Activated CD4-positive, alpha-beta T cell treated with anti-CD3 and anti-CD28 coated beads, Interleukin-2, Interleukin-6, amounts not matched to agents 100 ng/mL and 50 ng/mL, durations not matched to agents 16 hours and 8 hours (primary cell): ENCODE measurements around the gene CRCP.
"Not testable (repeated sequence)": the region's sequence is repeated elsewhere in the genome, so short reads cannot be mapped to it uniquely, and the experiment has no call there.

Source experiments
- DNase-seq: peaks from one replicate; pipeline ENCODE4 v3.0.0-alpha.2; 2020

The CRCP gene

DNA sequence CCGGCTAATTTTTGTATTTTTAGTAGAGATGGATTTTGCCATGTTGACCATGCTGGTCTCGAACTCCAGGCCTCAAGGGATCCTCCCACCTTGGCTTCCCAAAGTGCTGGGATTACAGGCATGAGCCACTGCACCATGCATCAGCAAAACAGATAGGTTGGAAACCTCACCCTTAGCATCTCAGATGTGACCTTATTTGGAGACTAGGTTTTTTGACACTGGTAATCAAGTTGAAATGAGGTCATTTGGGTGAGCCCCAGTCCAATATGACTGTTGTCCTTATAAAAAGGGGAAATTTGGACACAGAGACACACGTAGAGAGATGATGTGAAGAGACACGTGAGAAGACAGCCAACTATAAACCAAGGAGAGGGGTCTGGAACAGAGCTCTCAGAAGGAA lies 48.0 kb downstream of the CRCP start:
- DNase-seq: no peak

DNA sequence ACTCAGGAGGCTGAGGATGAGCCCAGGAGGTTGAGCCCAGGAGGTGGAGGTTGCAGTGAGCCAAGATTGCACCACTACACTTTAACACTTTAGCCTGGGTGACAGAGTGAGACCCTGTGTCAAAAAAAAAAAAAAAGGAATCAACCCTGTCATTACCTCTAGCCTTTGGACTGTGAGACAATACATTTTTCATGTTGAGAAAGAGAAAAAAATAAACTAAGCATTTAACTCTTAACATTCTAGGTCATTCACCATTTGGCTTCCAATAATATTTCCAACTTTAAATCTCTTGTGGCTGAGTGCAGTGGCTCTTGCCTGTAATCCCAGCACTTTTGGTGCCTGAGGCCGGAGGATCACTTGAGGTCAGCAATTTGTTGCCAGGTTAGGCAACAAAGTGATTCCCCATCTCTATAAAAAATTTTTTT lies 48.6 kb downstream of the CRCP start:
- no peak for DNase-seq

DNA sequence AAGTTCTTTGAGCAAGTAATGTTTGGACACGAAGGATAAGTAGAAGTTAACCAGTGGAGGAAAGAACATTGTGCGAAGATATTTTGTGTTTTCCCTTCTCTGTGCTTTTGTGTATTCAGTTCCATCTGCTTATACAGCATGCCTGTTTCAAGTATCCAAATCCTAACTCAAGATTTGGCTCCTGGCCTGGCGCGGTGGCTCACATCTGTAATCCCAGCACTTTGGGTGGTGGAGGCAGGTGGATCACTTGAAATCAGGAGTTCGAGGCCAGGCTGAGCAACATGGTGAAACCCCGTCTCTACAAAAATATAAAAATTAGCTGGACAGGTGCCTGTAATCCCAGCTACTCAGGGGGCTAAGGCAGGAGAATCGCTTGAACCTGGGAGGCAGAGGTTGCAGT lies 49.7 kb downstream of the CRCP start:
- DNase-seq: no peak

DNA sequence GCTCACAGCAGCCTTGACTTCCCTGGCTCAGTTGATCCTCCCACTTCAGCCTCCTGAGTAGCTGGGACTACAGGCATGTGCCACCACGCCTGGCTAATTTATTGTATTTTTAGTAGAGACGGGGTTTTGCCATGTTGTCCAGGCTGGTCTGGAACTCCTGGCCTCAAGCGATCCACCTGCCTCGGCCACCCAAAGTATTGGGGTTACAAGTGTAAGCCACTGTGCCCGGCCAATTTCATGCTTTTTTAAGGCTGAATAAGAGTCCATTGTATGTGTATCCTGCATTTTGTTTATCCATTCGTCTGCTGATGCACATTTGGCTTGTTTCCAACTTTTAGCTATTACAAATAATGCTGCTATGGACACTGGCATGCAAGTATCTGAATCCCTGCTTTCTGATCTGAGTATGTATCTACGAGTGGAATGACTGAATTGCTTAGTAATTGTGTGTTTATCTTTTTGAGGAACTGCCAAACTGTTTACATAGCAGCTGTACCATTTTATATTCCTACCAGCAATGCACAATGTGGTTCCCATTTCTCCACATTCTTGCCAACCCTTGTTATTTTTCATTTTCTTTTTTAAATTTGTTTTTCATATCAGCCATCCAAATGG lies 53.2 kb downstream of the CRCP start:
- DNase-seq: no peak

DNA sequence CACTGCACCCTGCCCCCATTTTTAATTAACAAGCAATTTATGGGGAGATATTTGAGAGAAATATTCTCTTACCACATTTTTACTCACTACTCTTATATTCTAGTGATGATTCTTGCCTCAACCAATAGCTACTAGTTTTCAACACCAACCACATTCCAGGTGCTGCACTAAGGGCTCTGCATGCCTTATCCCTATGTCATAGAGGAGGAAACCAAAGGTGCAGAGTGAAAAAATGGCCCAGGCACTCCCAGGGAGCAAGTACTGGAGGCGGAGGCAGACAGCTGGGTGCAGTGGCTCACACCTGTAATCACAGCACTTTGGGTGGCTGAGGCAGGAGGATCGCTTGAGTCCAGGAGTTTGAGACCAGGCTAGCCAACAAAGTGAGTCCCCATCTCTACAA lies 55.0 kb downstream of the CRCP start:
- no peak for DNase-seq

DNA sequence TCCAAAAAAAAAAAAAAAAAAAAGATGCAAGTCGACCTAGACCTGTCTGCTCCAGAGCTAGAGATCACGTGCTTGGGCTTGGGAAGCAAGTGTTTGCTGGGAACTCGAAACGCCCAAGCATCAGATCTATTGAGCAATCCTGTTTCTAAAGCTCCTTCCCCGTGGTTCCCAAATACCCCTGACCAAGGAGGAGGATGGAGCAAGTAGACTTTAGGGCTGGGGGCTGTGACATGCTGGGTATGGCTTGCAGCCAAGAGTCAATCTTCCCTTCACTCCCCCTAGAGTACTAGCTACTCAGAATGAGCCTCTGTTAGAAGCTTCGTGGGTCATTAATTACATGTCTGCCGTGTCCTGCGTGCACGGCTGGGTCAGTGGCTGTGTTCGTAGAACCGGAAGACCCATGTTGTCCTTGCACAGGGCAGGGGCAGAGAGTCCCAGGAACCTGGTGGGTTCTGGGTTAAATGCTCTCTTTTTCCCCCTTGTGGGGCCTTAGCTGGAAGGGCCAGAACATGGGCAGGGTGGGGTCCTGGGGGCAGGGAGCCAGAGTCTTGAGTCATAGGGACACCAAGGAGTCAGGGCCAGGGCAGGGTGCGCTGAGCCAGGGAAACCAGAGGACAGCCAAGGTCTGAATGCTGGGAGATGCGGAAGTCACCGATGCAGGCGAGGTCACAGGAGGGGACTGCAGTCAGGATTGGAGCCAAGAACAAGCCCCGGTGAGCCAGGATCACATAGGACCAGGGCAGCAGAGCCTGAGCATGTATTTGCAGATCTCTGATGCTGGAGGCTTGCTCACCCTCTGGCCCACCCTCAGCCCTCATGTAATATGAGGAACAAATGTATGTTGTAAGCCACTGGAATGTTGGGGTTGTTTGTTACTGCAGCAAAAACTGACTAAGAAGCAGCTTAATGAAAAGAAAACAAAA lies 55.9 kb downstream of the CRCP start:
- no peak for DNase-seq

DNA sequence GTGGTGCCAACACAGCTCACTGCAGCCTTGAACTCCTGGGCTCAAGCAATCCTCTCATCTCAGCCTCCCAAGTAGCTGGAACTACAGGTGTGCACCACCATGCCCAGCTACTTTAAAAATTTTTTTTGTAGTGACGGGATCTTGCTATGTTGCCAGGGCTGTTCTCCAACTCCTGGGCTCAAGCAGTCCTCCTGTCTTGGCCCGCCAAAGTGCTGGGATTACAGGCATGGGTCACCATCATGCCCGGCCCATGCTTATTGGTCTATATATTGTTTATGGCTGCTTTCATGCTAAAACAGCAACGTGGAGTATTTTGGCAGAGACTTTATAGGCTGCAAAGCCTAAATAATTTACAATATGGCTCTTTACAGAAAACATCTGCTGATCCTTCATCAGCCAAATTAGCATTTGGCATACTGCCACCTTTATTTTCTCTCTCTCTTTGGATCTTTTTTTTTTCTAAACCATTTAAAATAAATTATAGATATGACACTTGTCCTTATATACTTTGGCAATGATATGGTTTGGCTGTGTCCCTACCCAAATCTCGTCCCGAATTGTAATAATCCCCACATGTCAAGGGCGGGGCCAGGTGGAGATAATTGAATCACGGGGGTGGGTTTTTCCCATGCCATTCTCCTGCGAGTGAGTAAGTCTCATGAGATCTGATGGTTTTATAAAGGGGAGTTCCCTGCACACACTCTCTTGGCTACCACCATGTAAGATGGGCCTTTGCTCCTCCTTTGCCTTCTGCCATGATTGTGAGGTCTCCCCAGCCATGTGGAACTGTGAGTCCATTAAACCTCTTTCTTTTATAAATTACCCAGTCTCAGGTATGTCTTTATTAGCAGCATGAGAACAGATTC lies 58.1 kb downstream of the CRCP start:
- DNase-seq: not testable (repeated sequence)

DNA sequence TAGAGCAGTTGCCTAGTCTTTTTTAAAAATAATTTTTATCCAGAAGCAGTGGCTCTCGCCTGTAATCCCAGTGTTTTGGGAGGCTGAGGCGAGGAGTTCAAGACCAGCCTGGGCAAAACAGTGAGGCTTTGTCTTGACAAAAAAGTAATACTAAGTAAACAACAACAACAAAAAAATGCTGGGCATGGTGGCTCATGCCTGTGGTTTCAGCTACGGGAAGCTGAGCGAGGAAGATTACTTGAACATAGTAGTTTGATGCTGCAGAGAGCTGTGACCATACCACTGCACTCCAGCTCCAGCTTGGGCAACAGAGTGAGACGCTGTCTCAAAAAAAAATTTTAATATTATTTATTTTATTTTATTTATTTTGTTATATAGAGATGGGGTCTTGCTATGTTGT lies 59.2 kb downstream of the CRCP start:
- DNase-seq: no peak

DNA sequence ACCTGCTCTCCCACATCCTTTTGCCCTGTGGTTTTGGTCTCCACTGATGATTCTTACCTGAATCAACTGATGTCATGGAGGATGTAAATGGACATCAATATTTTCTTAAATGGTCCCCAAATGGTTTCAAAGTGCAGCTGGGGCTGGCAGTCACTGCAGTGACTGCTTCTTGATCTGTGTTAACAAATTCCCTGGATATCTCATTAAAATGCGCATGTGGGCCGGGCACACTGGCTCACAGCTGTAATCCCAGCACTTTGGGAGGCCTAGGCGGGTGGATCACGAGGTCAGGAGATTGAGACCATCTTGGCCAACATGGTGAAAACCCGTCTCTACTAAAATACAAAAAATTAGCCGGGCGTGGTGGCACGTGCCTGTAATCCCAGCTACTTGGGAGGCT lies 60.4 kb downstream of the CRCP start:
- not testable (repeated sequence) for DNase-seq

DNA sequence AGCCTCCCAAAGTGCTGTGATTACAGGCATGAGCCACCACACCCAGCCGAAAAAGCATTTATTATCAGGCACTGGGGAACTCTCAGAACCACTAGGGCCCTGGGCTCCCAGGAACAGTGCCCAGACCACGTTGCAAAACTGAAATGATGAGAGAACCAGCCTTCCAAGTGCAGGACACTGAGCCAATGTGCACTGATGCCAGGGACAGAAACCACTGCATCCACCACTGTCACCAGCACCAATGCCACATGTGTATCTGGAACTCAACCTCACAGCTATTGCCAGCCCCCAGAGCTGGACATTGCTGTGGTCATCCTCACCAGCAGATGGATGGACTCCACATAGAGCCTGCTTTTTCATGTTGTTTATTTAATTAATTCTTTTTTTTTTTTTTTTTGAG lies 62.3 kb downstream of the CRCP start:
- DNase-seq: no peak

DNA sequence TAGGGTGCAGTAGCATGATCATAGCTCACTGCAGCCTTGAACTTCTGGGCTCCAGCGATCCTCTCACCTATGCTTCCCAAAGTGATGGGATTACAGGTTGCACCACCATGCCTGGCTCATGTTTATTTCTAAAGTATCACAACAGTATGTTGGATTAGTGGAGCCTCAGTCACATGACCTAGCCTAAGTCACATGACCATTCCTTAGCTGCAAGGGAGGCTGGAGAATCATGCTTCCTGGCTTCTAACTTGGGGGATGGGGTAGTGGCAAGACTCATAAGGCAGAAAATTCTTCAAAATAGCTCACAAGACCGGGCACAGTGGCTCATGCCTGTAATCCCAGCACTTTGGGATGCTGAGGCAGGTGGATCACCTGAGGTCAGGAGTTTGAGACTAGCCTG lies 63.6 kb downstream of the CRCP start:
- DNase-seq: no peak

DNA sequence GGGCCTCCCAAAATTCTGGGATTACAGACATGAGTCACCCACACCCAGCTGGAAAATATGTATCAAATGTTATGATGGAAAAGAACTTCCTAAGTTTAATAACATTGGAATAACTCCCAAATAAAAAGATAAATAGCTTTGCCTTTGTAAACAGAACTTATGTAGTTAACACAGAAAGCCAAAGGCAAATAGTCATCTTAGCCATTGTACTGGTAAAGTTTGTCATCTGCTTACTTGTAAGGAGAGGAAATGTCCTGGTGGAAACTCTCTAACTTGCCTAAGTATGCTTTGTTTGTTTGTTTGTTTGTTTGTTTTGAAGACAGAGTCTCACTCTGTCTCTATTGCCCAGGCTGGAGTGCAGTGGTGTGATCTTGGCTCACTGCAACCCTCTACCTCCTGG lies 66.7 kb downstream of the CRCP start:
- DNase-seq: no peak

DNA sequence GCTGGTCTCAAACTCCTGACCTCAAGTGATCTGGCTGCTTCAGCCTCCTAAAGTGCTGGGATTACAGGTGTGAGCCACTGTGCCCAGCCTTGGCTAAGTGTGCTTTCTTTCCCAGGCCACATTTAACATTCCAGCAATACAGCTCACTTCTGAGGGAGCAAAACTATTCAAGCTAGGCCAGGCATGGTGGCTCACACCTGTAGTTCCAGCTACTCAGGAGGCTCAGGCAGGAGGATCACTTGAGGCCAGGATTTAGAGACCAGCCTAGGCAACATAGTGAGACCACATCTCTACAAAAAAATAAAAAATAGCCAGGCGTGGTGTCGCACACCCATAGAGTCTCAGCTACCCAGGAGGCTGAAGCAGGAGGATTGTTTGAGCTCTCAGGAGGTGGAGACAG lies 67.2 kb downstream of the CRCP start:
- DNase-seq: no peak

DNA sequence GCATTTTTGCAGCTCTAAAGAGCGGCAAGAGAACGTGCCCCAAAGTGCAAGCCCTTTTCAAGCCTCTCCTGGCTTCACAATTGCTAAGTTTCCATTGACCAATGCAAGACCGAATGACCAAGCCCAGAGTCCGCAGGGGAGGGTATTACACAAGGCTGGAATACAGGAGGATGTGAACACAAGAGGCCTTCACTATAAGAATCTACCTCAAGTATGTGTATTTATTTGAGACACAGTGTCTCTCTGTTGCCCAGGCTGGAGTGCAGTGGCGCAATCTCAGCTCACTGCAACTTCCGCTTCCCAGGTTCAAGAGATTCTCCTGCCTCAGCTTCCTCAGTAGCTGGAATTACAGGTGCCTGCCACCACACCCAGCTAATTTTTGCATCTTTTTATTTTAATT lies 68.3 kb downstream of the CRCP start:
- DNase-seq: no peak

DNA sequence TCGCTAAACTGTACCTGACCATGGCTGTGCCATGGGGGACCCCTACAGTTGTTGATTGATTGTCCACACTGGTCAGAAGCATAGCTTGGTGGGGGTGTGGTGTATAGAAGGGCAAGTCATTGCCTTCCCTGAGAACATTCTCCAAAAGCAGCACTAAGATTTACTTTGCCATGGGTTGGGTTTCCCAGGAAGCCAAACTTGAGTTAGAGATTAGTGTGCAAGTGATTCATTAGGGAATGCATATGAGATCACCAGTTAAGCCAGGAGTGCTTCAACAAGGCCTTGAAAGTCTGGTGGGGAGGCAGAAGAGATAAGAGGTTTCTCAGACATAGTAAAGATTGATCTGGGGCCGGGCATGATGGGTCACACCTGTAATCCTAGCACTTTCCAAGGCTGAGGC lies 69.1 kb downstream of the CRCP start:
- DNase-seq: no peak

DNA sequence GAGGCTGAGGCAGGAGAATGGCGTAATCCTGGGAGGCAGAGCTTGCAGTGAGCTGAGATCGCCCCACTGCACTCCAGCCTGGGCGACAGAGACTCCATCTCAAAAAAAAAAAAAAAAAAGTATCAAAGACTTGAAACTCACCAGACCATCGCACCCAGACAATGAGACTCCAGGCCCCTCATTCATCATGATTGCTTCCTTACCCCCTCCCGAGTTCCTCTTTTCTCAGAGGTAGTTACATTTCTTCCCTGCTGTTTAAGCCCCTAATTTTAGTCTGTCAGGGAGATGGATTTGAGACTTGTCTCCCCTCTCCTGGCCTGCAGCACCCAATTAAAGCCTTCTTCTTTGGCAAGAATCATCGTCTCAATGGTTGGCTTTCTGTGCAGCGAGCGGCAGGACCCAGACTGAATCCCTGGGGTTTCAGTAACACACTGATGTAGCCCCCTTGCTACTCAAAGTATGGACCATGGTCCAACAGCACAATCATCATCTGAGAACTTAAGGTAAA lies 71.1 kb downstream of the CRCP start:
- DNase-seq: no peak

DNA sequence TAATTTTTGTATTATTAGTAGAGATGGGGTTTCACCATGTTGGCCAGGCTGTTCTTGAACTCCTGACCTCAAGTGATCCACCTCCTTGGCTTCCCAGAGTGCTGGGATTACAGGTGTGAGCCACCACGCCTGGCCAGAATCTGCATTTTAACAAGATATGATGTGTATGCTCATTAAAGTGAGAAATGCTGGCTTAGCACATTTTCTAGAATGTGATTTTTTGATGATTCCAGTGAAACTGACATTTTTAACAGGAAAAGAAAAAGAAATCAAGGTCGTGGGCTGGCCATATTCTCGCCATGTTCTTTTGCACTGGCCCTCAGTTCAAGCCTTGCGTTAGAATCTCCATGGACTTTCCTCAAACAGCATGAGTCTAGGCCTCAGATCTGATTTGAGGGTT lies 72.3 kb downstream of the CRCP start:
- no peak for DNase-seq

DNA sequence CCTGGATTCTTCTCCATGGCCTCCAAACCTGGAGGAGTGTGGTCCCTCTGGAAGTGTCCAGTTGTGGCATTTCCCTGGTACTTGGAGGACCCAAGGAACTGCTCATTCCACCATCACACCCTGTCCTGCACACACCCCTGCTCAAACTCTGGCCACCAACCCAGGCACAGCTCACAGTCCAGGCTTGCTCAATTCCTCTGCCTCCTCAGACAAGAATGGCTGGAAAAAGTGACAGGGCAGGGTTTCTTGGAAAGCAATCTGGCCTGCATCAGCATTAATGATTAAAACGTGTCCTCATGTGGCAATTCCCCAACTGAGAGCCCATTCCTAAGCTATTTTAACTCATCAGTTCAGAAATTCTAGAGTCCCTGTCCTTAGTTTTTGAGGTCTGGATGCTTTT lies 73.3 kb downstream of the CRCP start:
- no peak for DNase-seq

DNA sequence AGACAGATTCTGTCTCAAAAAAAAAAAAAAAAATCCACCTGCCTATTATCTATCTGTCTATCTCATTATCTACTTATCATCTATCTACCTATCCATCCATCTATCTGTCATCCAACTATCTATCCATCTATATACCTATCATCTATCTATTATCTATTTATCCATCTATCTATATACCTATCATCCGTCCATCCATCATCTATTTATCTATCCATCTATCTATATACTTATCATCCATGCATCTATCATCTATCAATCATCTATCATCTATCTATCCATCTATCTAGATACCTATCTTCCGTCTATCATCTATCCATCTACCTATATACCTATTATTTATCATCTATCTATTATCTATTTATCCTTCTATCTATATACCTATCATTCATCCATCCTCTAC lies 74.0 kb downstream of the CRCP start:
- DNase-seq: no peak

DNA sequence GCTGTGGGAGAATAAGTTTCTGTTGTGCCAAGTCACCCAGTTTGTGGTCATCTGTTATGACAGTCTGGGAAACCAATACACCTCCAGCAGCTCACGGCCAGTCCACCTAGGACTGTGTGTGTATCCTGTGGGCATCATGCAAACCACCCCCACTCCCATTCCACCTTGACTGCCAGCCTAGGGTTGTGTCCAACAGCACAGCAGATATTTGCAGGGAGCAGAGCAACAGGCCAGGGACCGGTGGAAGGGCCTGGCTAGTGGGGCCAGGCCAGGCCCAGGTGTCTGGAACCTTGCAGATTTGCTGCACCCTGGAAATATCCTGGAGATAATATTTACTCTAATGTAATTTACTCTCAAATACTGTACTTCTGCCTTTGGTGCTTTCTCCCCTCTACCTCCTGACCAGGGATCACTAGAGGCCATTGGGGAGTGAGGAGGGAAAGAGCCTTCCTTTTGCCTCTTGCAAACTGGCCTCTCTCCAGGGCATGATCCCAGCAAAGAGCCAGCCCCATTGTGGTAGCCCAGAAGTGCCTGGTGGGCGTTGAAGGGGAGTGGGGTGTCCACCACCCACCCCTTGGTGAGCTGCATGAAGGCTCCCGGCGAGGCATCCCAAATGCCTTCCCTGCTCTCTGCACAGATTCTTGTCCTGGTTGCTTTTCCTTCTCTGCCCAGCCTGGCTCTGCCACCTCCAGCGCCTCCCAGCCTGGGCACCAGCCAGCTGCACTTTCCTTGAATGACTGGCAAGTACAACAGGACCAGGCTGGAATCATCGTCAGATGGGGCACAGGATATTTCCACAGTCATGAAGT lies 75.3 kb downstream of the CRCP start:
- no peak for DNase-seq

DNA sequence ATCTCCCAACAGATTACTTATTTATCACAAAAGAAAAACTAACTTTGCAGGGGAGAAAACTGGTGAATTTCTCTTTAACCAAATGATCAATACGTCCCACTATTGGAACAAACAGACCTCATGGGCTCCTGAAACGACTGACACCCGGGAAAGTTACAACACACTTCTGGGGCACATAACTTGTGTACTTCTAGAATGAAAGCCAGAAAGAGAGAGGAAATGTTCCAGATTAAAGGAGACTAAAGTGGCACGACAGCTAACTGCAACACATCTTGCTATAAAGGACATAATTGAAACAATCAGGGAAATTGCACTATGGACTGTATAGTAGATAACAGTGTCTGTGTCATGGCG lies 75.8 kb downstream of the CRCP start:
- DNase-seq: no peak

DNA sequence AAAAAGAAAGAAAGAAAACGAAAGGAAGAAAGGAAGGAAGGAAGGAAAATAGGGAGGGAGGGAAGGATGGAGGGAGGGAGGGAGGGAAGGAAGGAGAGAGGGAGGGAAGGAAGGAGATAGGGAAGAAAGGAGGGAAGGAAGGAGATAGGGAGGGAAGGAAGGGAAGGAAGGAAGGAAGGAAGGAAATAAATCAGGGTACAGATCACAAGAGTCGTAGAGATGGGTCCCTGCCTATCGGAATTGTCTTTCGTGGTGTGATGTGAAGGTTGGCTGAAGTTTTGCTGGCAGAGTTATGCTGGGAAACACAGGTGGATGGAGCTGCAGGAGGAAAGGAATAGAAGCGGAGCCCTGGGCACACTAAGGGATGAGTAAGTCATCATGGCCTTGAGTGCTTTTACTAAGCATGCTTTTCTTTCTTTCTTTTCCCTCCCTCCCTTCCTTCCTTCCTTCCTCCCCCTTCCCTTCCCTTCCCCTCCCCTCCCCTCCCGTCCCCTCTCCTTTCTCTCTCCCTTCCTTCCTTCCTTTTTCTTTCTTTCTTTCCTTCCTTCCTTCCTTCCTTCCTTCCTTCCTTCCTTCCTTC lies 78.6 kb downstream of the CRCP start:
- no peak for DNase-seq
